Gastrocnemius medialis (tissue), 4 donors: Measurements from ENCODE around the gene GALNT6.

Source experiments
- POLR2A ChIP-seq, 2 donors: fragments of 450-650 bp; IDR thresholded peaks; one replicate each; pipeline ENCODE4 v1.6.1; 2017; ENCODE audit warnings: antibody characterized with exemption in 2 of 2, mild to moderate bottlenecking in 2 of 2, moderate library complexity in 2 of 2
- TF ChIP-seq, protein P1 (sequence below), 5 experiments: fragments of 450-650 bp in 3 of 5; fragments of 200-600 bp in 2 of 5; sonication (generic) in 2 of 5; IDR thresholded peaks in 4 of 5; conservative IDR thresholded peaks in 1 of 5; 1 replicate in 4 of 5; 2 replicates in 1 of 5; pipeline ENCODE4 v1.5.1; 2016 to 2019; ENCODE audit warnings: antibody characterized with exemption in 5 of 5, mild to moderate bottlenecking in 3 of 5, moderate library complexity in 3 of 5

DNA sequence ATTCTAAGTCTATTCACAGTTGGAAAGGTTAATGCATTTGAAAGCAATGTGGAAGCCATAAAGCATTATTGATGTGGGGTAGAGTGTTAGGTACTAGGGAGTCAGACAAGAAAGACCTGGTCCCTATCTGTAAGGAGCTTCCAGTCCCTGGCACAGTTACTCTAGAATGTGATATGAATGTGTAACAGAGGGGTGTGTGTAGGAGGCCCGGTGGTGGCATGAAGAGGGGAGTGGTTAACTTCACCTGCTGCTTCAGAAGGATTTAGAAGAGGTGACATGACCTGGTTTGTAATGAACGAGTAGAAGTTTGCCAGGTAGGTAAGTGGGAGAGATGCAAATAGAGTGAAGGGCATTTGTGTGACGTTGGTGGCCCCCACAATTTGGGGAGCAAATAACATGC lies 15.1 kb upstream of the GALNT6 start:
- TF ChIP-seq, protein P1, sequence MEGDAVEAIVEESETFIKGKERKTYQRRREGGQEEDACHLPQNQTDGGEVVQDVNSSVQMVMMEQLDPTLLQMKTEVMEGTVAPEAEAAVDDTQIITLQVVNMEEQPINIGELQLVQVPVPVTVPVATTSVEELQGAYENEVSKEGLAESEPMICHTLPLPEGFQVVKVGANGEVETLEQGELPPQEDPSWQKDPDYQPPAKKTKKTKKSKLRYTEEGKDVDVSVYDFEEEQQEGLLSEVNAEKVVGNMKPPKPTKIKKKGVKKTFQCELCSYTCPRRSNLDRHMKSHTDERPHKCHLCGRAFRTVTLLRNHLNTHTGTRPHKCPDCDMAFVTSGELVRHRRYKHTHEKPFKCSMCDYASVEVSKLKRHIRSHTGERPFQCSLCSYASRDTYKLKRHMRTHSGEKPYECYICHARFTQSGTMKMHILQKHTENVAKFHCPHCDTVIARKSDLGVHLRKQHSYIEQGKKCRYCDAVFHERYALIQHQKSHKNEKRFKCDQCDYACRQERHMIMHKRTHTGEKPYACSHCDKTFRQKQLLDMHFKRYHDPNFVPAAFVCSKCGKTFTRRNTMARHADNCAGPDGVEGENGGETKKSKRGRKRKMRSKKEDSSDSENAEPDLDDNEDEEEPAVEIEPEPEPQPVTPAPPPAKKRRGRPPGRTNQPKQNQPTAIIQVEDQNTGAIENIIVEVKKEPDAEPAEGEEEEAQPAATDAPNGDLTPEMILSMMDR (IDR thresholded peaks at IDR 0.05 in 4 of 5, conservative IDR thresholded peaks at IDR 0.05 in 1 of 5) = no peak
- TF ChIP-seq POLR2A (IDR thresholded peaks at IDR 0.05) = no peak
